Activated CD8-positive, alpha-beta T cell treated with anti-CD3 and anti-CD28 coated beads for 36 hours (primary cell): ENCODE results near the gene CHDH. TPM values are rescaled to one million over a fixed set of nuclear protein-coding genes. Genes with fewer than 3 reads are reported as not detected.

Experiments
- ATAC-seq: fragments of 200-7000 bp; cut with Tn5 transposase; one replicate; pipeline ENCODE4 v1.10.0; 2021; ENCODE audit warnings: mild to moderate bottlenecking, moderate library complexity
- CTCF ChIA-PET: fragments of 350-600 bp; sonication (Branson Sonifier 250); formaldehyde crosslinking; loops from one replicate; lab custom pipeline; 2021; ENCODE audit warnings: antibody characterized with exemption; lab: Charles Lee
- POLR2A ChIA-PET: fragments of 350-600 bp; sonication (Branson Sonifier 250); formaldehyde crosslinking; loops from one replicate; lab custom pipeline; 2021; ENCODE audit warnings: antibody characterized with exemption; lab: Charles Lee
- DNase-seq: peaks from one replicate; pipeline ENCODE4 v3.0.0-alpha.2; 2020
- H3K27ac Mint-ChIP-seq: one replicate; pipeline ENCODE4 v1.8.0; 2021; ENCODE audit warnings: mild to moderate bottlenecking, mixed read lengths
- H3K27me3 Mint-ChIP-seq: one replicate; pipeline ENCODE4 v1.8.0; 2021; ENCODE audit warnings: mixed read lengths
- H3K36me3 Mint-ChIP-seq: one replicate; pipeline ENCODE4 v1.8.0; 2021; ENCODE audit warnings: low read depth, mixed read lengths
- H3K4me1 Mint-ChIP-seq: one replicate; pipeline ENCODE4 v1.8.0; 2021; ENCODE audit warnings: low read depth, mixed read lengths
- H3K4me3 Mint-ChIP-seq: one replicate; pipeline ENCODE4 v1.8.0; 2021; ENCODE audit warnings: mild to moderate bottlenecking, moderate library complexity, mixed read lengths
- H3K9me3 Mint-ChIP-seq: one replicate; pipeline ENCODE4 v1.8.0; 2021; ENCODE audit warnings: mixed read lengths
- CTCF ChIP-seq: fragments of 200-600 bp; IDR thresholded peaks from one replicate; pipeline ENCODE4 v1.8.0; 2022; ENCODE audit warnings: antibody characterized with exemption, mild to moderate bottlenecking
- intact Hi-C: fragments of 100-400 bp; cut with micrococcal nuclease; formaldehyde crosslinking; loops from one replicate; pipeline ENCODE4 v1.10.0; 2022
- total RNA-seq, 2 experiments: library from RNA; stranded (reverse); gene quantifications; one replicate each; pipeline ENCODE4 v1.2.3, GENCODE V29; 2021

CHDH gene
- total RNA-seq, 2 experiments from 2014 or later: 0.02 to 0.22 TPM

- no peak for TF ChIP-seq CTCF
- Mint-ChIP-seq H3K4me3 (no peak overlapping the region), H3K9me3 (no peaks in the 10 kb centered on the region), H3K27ac (no peak overlapping the region), H3K36me3 (no peaks in the 10 kb centered on the region), H3K27me3 (peaks cover 3% of the 10 kb centered on the region), H3K4me1 (no peaks in the 10 kb centered on the region)
- intact Hi-C loops: no loop called here
- no peak for ATAC-seq
- ChIA-PET CTCF (no interaction called here), POLR2A (no interaction called here)
- DNase-seq: no peak
These were observed 36.3 kb downstream of the CHDH start for GRCh38 chr3:53809764-53810400.

GRCh38 chr3:53809267-53809666 lies 37.0 kb downstream of the CHDH start:
- Mint-ChIP-seq H3K4me3 (no peak overlapping the region), H3K27ac (no peak overlapping the region), H3K9me3 (no peaks in the 10 kb centered on the region), H3K27me3 (peaks cover 3% of the 10 kb centered on the region), H3K36me3 (no peaks in the 10 kb centered on the region), H3K4me1 (no peaks in the 10 kb centered on the region)
- intact Hi-C loops: no loop called here
- DNase-seq (no peak), ATAC-seq (no peak)
- TF ChIP-seq CTCF: no peak
- POLR2A ChIA-PET: no interaction called here
- CTCF ChIA-PET: no interaction called here

GRCh38 chr3:53808496-53808895 lies 37.7 kb downstream of the CHDH start:
- H3K27ac Mint-ChIP-seq: no peak overlapping the region
- H3K4me1 Mint-ChIP-seq: no peaks in the 10 kb centered on the region
- TF ChIP-seq CTCF: no peak
- ATAC-seq: no peak
- H3K9me3 Mint-ChIP-seq: no peaks in the 10 kb centered on the region
- CTCF ChIA-PET: no interaction called here
- intact Hi-C loops: no loop called here
- POLR2A ChIA-PET: no interaction called here
- no peaks in the 10 kb centered on the region for H3K36me3 Mint-ChIP-seq
- no peak overlapping the region for H3K4me3 Mint-ChIP-seq
- H3K27me3 Mint-ChIP-seq: peaks cover 3% of the 10 kb centered on the region
- no peak for DNase-seq

GRCh38 chr3:53807117-53807810 lies 39.0 kb downstream of the CHDH start:
- CTCF ChIA-PET: no interaction called here

More at GRCh38 chr3:53807117-53807810, 39.0 kb downstream of the CHDH start:
- intact Hi-C loops: no loop called here
- POLR2A ChIA-PET: no interaction called here
- Mint-ChIP-seq H3K4me1 (no peaks in the 10 kb centered on the region), H3K27me3 (peaks cover 3% of the 10 kb centered on the region), H3K9me3 (no peaks in the 10 kb centered on the region), H3K36me3 (no peaks in the 10 kb centered on the region), H3K27ac (no peak overlapping the region), H3K4me3 (no peak overlapping the region)
- ATAC-seq (no peak), DNase-seq (no peak)
- TF ChIP-seq CTCF: no peak
